ENCODE measurements around the gene MKKS. TPM values are rescaled to one million over a fixed set of nuclear protein-coding genes. Genes with fewer than 3 reads are reported as not detected.

The MKKS gene
- total and polyA plus RNA-seq, 9 of the 15 experiments (the other 6 are each of a cell fraction or from before 2014, with no cell fraction given), result 6.8 to 26.8 (median 12.0) TPM

- H3K4me1 ChIP-seq (replicated peaks in 1 of 2; ENCODE audit: control insufficient read depth in 2 of 2, insufficient read depth in 2 of 2, low read length in 2 of 2), result no peaks in the 10 kb centered on the region
- no peaks in the 10 kb centered on the region for H3K9me1 ChIP-seq (ENCODE audit: control insufficient read depth, insufficient read depth, low read length)
- H3K9ac ChIP-seq (ENCODE audit: insufficient read depth in 1 of 2, low read depth in 2 of 2, low read length in 2 of 2), result no peak overlapping the region
- intact Hi-C loops (cut with micrococcal nuclease), result no loop called here
- no peak overlapping the region for H3K4me2 ChIP-seq (ENCODE audit: insufficient read depth, low read length)
- in situ Hi-C loops (cut with MboI), result no loop called here
- FAIRE-seq, result no peak
- H3K27me3 ChIP-seq (ENCODE audit: control insufficient read depth in 2 of 2, insufficient read depth in 2 of 2, low read length in 2 of 2), result no peaks in the 10 kb centered on the region
- no peaks in the 10 kb centered on the region for H3K79me2 ChIP-seq (ENCODE audit: control insufficient read depth, insufficient read depth, low read length)
- DNase-seq (ENCODE audit: extremely low read depth in 1 of 4, low spot score in 3 of 4), result no peak
- no peak for TF ChIP-seq ZNF79 (CRISPR knock-in tag; IDR thresholded peaks at IDR 0.05; ENCODE audit: low read depth)
- TF ChIP-seq ZNF12 (CRISPR knock-in tag; IDR thresholded peaks at IDR 0.05), result no peak
- TF ChIP-seq SUPT5H (IDR thresholded peaks at IDR 0.05), result no peak
- TF ChIP-seq DLX4 (CRISPR knock-in tag; IDR thresholded peaks at IDR 0.05), result no peak
- TF ChIP-seq GTF3C2 (IDR thresholded peaks at IDR 0.05; ENCODE audit: borderline replicate concordance, extremely low read depth, insufficient read length), result no peak
- no peak for TF ChIP-seq MIER1 (IDR thresholded peaks at IDR 0.05; ENCODE audit: low read depth)
- TF ChIP-seq DACH1 (IDR thresholded peaks at IDR 0.05; ENCODE audit: partially characterized antibody), result no peak
- H3K9me3 ChIP-seq (replicated peaks; ENCODE audit: control insufficient read depth, insufficient read depth, low read depth, low read length), result no peaks in the 10 kb centered on the region
- WGBS (ENCODE audit: insufficient coverage, low coverage, missing lambda C conversion rate), result 2% methylated on average over 6 of the region's 8 CpGs
- CTCF ChIA-PET (ENCODE audit: low intra/inter-chr PET ratio), result no interaction called here
- BruUV-seq (replicated peaks), result no TSS peak
- no peak for ATAC-seq
- H2AFZ ChIP-seq (ENCODE audit: low read depth, low read length), result no peak overlapping the region
- POLR2A ChIA-PET, result no interaction called here
- no peaks in the 10 kb centered on the region for H4K20me1 ChIP-seq (replicated peaks; ENCODE audit: control insufficient read depth, insufficient read depth, low read length)
- H3K36me3 ChIP-seq (ENCODE audit: control insufficient read depth, insufficient read depth, low read length), result no peaks in the 10 kb centered on the region
- H3K4me3 ChIP-seq, result no peak overlapping the region
- H3K27ac ChIP-seq (ENCODE audit: extremely low read depth, low read depth, low read length), result no peak overlapping the region
These were observed 76.8 kb downstream of the MKKS start for GRCh38 chr20:10357061-10357708.
